Activated CD8-positive, alpha-beta memory T cell treated with anti-CD3 and anti-CD28 coated beads, Interleukin-2, amount 50 U/mL, for 24 hours (primary cell): Measurements from ENCODE around the gene KCNE2.

Source experiments
- DNase-seq: peaks from one replicate; pipeline ENCODE4 v3.0.0-alpha.2; 2020; ENCODE audit errors: extremely low read depth

Gene KCNE2

DNA sequence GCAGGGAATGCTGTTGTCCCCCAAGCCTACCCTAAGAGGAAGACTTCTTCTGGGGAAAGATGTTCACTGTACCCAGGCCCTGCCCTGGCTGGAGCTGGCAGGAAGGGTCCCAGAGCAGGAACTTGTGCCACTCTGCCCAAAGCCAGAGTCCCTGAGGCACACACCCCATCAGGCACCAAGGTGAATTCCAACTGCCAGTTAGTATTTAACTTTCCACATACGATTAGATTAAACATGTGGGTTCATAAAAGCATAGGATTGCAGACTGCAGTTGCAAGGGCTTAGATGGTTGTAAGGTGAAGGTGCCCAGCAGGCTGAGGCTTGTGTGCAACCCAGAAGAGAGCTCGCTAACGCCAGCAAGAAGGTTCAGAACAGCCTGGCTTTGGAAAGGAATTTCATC is at the start of gene KCNE2:
KCNE2 (plus strand) TSS at position 274 of the 400 bp plus-strand sequence. CDS start 6,473 bp downstream, outside the sequence.
- no peak for DNase-seq

DNA sequence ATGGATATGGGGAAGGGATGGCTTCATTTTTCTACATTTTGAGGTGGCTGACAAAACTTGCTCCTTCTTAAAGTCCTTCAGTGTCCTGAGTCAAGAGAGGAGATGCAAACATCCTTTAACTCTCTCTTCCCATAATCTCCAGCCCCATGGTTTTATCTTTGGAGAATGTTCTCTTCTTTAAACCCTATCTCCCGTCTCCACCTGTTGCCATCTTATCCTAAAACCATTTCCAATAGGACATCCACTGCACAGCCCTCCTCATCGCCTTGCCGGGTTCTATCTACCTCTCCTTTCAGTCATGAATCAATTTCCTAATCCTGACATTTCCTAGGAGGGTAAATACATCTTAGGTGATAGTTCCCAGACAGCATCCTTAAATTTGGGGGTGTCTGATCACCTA is 44.2 kb upstream of the KCNE2 start:
- no peak for DNase-seq

DNA sequence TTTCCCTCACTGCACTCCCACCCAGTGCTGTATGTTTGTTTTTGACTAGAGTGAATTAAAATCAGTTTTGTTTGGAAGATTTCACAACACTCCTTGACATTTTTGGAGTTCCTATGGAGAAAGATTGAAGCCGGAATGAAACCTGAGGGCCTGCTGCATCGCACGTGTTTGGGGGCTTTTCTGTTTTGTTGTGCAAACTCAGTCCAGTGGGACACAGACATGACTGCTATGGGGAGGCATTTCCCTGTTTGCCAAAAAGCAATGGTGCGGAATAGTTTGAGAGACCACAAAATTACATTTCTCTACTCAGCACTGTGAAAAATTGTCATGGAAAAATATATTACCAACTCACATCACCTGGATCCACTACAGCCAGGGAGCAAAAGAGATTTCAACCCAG is 43.8 kb upstream of the KCNE2 start:
- DNase-seq: no peak

DNA sequence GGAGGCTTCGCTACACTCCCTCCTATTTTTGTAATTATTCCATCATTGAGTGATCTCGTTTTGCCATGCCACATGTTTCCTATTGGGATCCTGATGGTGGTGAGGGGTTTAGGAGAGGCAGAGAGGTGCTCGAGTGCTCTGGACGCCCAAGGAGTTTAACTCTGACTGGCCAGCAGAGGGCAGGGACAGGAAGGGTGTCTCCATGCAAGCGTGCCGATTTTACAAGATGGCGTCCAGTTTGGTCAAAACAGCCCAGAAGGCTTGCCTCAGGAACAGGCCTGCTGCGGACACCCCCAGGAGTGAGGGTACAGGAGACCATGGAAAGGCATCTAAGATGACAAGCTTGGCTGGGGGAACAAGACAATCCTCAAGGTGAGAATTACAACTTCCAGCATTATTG is 33.8 kb upstream of the KCNE2 start:
- no peak for DNase-seq

GRCh38 chr21:34331726-34332125 is 32.1 kb upstream of the KCNE2 start:
- DNase-seq: no peak

DNA sequence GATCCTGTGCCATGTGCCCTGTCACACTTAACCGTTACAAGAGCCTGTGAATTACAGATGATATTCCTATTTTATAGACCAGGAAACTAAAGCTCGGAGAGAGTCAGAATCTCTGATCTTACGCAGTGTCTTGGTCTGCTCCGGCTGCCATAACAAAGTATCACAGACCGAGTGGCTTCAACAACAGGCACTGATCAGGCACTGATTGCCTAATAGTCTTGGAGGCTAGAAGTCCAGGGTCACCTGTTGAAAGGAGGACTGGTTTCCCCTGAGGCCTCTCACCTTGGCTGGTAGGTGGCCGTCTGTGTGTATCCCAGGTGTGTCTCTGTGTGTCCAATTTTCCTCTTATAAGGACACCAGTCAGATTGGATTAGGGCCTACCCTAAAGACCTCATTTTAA is 31.5 kb upstream of the KCNE2 start:
- no peak for DNase-seq

DNA sequence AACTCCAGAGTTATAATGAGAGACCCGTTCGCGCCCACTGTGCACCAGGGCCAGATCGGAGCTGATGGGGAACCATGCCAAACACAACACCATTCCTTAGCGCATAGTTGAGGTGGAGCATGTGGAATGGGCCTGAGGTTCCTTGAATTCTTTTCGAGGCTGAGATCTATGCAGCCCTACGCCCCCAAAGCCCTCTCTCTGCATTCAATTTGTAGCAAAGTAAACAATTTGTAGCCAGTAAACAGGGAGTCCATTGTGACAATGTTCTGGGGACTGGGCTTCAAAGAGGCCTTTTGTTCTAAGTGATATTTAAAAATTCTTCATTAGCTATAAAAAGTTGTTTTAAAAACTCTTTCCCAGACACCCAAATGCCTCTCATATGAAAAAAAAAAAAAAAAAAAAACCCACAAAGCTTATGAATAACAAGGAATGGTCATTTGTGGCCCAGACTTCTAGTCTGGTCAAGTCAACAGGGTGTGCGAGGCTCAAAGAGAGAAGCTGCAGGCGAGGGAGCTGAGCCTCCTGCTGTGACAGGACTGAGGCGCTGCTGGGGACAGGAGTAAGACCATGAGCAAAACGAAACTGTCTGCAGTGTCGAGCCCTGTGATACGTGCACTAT is 30.6 kb upstream of the KCNE2 start:
- DNase-seq: no peak

DNA sequence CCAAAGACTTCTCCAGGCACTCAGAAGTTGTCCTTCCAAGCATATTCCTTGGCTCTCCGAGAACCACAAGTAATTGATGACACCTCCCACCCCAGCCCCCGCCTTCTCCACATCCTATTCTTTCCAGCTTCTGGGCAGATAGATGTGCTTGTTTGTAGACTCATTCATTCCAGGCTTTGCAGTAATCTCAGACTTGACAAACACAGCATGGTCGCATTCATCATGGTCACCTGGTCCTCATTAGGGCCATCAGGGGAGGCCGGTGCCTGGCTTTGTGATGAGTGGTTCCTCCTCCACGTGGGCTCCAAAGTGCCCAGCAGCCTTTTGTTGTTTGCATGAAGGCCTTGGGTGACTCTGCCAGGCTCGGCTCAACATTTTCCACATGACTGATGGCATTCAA is 28.5 kb upstream of the KCNE2 start:
- DNase-seq: no peak

- no peak for DNase-seq
These were observed 27.6 kb upstream of the KCNE2 start for GRCh38 chr21:34336245-34336644.

DNA sequence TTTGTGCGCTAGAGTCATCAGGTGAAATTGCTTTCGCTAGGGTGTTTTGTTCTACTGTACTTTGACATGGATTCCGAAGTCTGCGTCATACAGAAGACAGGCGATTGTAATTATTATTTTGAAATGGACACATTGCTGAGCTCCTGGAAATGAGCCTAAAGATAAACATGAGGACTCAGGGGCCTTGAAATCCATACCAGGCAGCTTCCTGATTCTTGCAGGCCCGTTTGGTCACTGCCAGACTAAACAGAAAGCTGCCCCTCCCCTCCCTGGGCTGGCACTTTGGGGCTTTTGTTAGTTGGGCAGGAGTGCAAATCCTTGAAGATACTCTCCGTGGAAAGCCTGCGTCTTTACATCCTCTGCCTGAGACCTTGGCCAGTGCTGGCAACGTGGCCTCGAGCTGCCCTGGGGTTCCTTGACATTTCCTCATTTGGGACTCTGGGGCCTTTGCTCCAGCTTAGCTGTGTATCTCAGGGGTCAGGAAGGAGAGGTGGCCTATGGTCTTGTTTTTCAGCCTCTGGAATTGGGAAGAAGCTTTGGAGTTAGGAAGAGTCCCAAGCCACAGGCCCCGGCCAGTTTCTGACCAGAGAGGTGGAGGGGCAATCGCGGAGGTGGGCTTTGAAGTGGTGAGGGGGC is 26.9 kb upstream of the KCNE2 start:
- DNase-seq: no peak

DNA sequence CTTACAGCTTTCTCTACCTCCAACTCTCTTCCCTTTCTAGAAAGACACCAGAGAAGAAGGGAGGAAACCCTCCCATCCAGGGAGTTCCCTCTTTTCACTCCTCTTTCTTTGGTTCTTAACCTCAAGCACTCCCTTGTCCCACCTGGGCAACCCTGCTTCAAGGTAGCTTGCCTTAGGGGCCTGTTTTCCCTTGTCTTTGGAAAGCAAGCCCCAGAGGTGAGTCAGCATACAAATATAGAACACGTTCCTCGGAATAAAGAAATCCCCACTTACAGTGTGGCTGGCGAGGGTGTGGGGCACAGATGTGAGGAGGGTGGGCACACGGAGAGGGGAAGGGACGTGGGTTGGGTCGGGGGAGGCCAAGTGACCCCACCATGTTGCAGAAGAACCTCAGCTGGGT is 26.1 kb upstream of the KCNE2 start:
- no peak for DNase-seq

DNA sequence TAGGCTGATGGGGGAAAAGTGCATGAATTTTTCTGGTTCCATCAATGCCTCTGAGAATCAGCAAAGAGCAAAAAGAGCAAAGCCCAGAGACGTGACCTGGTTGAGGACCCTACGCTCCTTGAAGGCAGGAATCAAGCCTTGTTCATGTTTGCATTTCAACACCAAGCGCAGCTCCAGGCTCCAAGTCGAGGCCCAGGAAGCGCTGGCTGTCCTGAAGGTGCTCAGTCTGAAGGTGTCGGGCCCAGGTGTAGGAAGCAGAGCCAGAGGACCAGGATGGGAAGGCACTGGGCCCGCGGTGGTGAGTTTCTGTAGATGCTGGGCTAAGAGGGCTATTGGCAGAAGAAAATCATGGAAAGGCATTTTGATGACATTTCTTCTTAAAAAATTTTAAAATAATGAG is 25.6 kb upstream of the KCNE2 start:
- no peak for DNase-seq

DNA sequence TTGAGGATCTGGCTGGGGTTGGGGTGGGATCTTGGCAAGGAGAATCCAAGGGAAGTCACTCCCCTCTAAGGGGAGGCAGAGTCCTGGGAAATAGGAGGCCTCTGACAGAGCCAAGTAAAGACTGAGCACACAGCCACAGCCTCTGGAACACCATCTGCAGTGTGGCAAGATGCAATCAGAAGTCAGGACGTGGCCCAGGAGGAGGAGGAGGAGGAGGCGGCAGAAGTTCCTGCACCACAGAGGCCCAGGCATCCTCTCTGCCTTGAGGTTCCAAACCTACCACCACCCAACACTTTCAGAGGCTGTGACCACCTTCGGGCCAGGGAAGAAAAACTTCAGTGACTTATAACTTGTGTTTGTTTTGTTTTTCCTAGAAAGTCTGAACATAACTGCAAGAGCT is 23.7 kb upstream of the KCNE2 start:
- no peak for DNase-seq

- no peak for DNase-seq
These were observed 21.3 kb upstream of the KCNE2 start for GRCh38 chr21:34342476-34342875.

- DNase-seq: no peak
These were observed 20.5 kb upstream of the KCNE2 start for GRCh38 chr21:34343347-34343746.

- no peak for DNase-seq
These were observed 19.9 kb upstream of the KCNE2 start for GRCh38 chr21:34343838-34344381.

DNA sequence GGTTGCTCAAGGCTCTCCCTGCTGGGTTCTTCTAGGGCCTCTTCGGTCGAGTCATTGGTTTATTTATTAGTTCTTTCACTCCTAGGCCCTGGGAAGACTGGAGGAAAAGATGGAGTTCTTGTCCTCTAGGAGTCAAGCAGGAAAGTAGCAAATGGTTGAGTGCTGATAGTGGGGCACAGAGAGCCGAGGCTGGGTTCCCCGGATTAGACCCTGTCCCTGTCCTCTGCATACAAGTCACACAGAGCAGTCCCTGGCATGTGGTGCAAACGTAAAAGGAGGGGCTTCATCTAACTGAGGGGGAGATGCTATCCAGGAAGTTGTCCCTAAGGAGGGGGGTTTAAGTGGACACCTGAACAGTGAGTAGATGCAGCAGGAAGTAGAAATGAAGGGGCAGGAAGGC is 19.2 kb upstream of the KCNE2 start:
- DNase-seq: no peak

GRCh38 chr21:34345091-34345871 is 18.5 kb upstream of the KCNE2 start:
- DNase-seq: no peak

- no peak for DNase-seq
These were observed 17.9 kb upstream of the KCNE2 start for GRCh38 chr21:34345892-34346291.

DNA sequence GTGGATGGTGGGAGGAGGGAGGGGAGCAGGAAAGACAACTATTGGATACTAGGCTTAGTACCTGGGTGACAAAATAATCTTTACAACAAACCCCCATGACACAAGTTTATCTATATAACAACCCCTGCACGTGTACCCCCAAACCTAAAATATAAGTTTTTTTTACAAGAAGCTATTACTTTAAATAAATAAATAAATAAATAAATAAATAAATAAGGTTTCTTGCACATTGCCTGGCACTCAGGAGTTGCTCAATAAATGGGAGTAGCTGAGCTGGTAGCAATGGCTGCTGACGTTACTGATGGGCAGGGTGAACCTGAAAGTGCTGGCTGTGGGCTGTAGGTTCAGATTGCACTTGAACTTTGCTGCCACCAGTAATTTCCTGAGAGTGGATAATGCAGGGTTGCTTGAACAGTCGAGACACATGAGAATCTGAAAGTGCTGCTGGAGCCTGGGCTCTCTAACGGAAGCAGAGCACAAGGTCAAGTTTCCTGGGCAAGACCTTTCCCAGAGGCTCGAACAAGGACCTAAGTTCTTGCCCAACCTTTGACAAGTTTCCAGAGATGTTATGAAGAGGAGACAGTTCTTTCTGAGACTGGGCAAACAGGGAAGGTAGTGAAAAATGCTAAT is 14.8 kb upstream of the KCNE2 start:
- DNase-seq: no peak

GRCh38 chr21:34351786-34352241 is 12.0 kb upstream of the KCNE2 start:
- DNase-seq: peak; percentile 5

DNA sequence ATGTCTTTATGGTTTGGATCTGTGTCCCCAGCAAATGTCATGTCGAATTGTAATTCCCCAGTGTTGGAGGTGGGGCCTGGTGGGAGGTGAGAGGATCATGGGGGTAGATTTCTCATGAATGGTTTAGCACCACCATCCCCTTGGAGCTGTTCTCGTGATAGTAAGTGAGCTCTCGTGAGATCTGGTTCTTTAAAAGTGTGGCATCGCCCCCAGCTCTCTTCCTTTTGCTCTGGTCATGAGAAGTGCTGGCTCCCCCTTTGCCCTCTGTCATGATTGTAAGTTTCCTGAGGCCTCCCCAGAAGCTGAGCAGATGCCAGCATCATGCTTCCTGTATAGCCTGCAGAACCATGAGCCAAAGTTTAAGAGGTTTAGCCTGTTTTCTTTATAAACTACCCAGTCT is 11.2 kb upstream of the KCNE2 start:
- DNase-seq: no peak
